ENCODE data around the gene NBEAL1. TPM values are rescaled to one million over a fixed set of nuclear protein-coding genes. Genes with fewer than 3 reads are reported as not detected.
"Not testable (repeated sequence)": the region's sequence is repeated elsewhere in the genome, so short reads cannot be mapped to it uniquely, and the experiment has no call there.

Gene NBEAL1
- total RNA-seq, 4 donors from 2014 or later, result 33.3 to 51.6 (median 48.4) TPM

GRCh38 chr2:202989749-202990148 is 24.9 kb upstream of the NBEAL1 start:
- no peaks in the 10 kb centered on the region for H3K27me3 ChIP-seq
- WGBS, 2 donors, result 96 to 100% methylated on average over 1 of the region's 1 CpG
- DNase-seq (ENCODE audit: low spot score in 2 of 2), result no peak
- no peaks in the 10 kb centered on the region for H3K9me3 ChIP-seq
- H3K4me1 ChIP-seq, result no peaks in the 10 kb centered on the region
- no peaks in the 10 kb centered on the region for H3K36me3 ChIP-seq
- H3K4me3 ChIP-seq, result no peak overlapping the region
- H3K27ac ChIP-seq, result no peak overlapping the region
- TF ChIP-seq CTCF (IDR thresholded peaks at IDR 0.05) (no peak), POLR2A (IDR thresholded peaks at IDR 0.05) (no peak), EP300 (IDR thresholded peaks at IDR 0.05) (no peak)

DNA sequence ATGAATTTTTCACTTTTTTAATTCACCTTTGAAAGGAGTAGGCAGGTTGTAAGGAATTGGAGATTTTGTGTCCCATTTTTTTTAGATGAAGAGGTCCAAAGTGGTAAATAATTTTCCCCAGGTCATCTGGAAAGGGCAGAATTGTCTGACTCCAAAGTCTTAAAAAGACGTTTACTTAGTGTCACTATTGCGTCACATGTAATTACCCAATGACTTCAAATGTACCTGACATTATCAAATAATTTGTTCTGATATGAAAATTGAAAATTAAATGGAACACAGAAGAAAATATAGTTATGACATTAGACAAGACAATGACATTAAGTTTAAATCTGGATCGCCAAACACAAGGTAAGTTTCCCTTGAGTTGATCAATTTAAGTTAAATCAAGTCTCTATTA is 24.2 kb upstream of the NBEAL1 start:
- Histone ChIP-seq H3K4me1 (no peaks in the 10 kb centered on the region), H3K27ac (no peak overlapping the region), H3K36me3 (no peaks in the 10 kb centered on the region), H3K4me3 (no peak overlapping the region), H3K27me3 (no peaks in the 10 kb centered on the region), H3K9me3 (no peaks in the 10 kb centered on the region)
- no peak for DNase-seq (ENCODE audit: low spot score in 2 of 2)
- 92 to 94% methylated on average over 3 of the region's 3 CpGs for WGBS, 2 donors
- TF ChIP-seq CTCF (IDR thresholded peaks at IDR 0.05) (no peak), EP300 (IDR thresholded peaks at IDR 0.05) (no peak), POLR2A (IDR thresholded peaks at IDR 0.05) (no peak)

DNA sequence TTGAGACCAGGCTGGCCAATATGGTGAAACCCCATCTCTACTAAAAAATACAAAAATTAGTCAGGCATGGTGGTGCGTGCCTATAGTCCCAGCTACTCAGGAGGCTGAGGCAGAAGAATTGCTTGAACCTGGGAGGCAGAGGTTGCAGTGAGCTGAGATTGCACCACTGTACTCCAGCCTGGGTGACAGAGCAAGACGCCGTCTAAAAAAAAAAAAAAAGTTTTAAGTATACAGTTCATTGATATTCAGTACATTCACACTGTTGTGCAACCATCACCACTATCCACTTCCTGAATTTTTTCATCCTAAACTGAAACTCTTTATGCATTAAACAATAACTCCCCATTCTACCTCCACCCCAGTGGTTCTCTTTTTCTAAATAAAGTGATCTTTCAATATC is 17.6 kb upstream of the NBEAL1 start:
- DNase-seq (ENCODE audit: low spot score in 2 of 2), result peak in 1 of 2 donors; percentile 11

GRCh38 chr2:203002054-203002821 is 12.4 kb upstream of the NBEAL1 start:
- no peak for TF ChIP-seq POLR2A (IDR thresholded peaks at IDR 0.05)
- no peak for TF ChIP-seq EP300 (IDR thresholded peaks at IDR 0.05)
- no peak for TF ChIP-seq CTCF (IDR thresholded peaks at IDR 0.05)
- Histone ChIP-seq H3K27ac (no peak overlapping the region), H3K9me3 (no peaks in the 10 kb centered on the region), H3K27me3 (no peaks in the 10 kb centered on the region), H3K4me1 (no peaks in the 10 kb centered on the region), H3K4me3 (no peak overlapping the region), H3K36me3 (peaks cover 0 to 6% (median 0%) of the 10 kb centered on the region in 3 donors)
- no peak for DNase-seq (ENCODE audit: low spot score in 2 of 2)
- WGBS, 2 donors, result 95 to 96% methylated on average over 3 of the region's 3 CpGs

More for the DNA sequence above, 17.6 kb upstream of the NBEAL1 start:
- WGBS, 2 donors, result 53 to 56% methylated on average over 3 of the region's 3 CpGs
- H3K36me3 ChIP-seq, H3K4me1 ChIP-seq, H3K4me3 ChIP-seq, H3K27ac ChIP-seq, H3K27me3 ChIP-seq, H3K9me3 ChIP-seq: not testable (repeated sequence)

GRCh38 chr2:203003716-203004115 is 11.0 kb upstream of the NBEAL1 start:
- Histone ChIP-seq H3K4me3 (no peak overlapping the region), H3K27ac (no peak overlapping the region), H3K36me3 (no peaks in the 10 kb centered on the region), H3K4me1 (no peaks in the 10 kb centered on the region), H3K9me3 (no peaks in the 10 kb centered on the region), H3K27me3 (no peaks in the 10 kb centered on the region)
- TF ChIP-seq CTCF (IDR thresholded peaks at IDR 0.05), result no peak
- no peak for TF ChIP-seq POLR2A (IDR thresholded peaks at IDR 0.05)
- TF ChIP-seq EP300 (IDR thresholded peaks at IDR 0.05), result no peak
- WGBS, 2 donors, result 91% methylated on average over 8 of the region's 8 CpGs
- DNase-seq (ENCODE audit: low spot score in 2 of 2), result no peak

Measured in tibial nerve (tissue), 4 donors.